ENCODE measurements around the gene GRAMD1A. TPM values are rescaled to one million over a fixed set of nuclear protein-coding genes. Genes with fewer than 3 reads are reported as not detected.

The GRAMD1A gene
- total RNA-seq, 1 experiment from 2014 or later, result 62.7 TPM

DNA sequence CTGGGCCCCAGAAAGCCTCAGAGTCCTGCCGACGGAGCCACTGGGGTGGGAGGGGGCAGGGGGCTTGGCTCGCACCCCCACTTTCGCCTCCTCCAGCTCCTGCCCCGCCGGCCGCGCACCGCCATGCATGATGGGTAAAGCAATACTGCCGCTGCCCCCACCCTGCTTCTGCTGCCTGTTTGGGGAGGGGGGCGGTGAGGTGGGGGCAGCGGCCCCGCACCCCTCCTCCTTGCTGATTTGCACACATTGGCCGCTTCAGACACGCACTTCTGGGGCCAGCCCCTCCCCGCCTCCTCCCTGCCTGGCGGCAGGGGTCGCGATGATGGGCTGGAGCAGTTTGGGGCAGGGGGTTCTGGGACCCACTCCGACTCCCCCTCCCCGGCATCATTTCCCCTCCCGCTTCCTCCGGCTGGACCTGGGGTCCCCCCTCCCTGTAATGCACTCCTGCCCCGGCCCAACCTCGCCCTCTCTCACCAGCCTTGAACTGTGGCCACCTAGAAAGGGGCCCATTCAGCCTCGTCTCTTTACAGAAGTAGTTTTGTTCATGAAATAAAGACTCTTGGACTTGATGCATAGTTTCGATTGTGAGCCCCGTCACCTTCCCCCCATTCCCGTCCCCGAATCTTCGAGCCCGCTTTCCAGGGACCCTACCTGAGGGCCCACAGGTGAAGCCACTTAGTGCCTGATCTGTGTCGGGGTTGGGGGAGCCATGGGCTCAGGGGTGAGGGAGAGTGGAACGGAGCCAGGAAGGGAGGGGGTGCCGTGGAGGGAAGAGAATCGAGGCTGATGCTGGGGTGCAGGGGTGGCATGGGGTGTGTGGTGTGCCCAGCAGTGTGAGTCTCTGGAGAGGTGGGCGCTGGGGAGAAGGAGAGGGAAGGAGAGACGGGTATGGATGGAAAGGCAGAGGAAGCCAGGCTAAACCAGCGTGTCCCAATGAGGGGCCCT, 40.0 kb downstream of the GRAMD1A start:
- no peaks in the 10 kb centered on the region for H3K79me2 ChIP-seq (ENCODE audit: low read depth)
- no peaks in the 10 kb centered on the region for H3K36me3 ChIP-seq (ENCODE audit: low read depth)
- H2AFZ ChIP-seq, result no peak overlapping the region
- no peaks in the 10 kb centered on the region for H4K20me1 ChIP-seq (ENCODE audit: insufficient read depth)
- no peak for TF ChIP-seq EZH2 (IDR thresholded peaks at IDR 0.05; ENCODE audit: low read depth)
- TF ChIP-seq, protein P1, sequence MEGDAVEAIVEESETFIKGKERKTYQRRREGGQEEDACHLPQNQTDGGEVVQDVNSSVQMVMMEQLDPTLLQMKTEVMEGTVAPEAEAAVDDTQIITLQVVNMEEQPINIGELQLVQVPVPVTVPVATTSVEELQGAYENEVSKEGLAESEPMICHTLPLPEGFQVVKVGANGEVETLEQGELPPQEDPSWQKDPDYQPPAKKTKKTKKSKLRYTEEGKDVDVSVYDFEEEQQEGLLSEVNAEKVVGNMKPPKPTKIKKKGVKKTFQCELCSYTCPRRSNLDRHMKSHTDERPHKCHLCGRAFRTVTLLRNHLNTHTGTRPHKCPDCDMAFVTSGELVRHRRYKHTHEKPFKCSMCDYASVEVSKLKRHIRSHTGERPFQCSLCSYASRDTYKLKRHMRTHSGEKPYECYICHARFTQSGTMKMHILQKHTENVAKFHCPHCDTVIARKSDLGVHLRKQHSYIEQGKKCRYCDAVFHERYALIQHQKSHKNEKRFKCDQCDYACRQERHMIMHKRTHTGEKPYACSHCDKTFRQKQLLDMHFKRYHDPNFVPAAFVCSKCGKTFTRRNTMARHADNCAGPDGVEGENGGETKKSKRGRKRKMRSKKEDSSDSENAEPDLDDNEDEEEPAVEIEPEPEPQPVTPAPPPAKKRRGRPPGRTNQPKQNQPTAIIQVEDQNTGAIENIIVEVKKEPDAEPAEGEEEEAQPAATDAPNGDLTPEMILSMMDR (conservative IDR thresholded peaks at IDR 0.05), result no peak
- BruUV-seq (replicated peaks), result no TSS peak
- no peaks in the 10 kb centered on the region for H3K27me3 ChIP-seq (ENCODE audit: insufficient read depth, low read depth)
- POLR2A ChIA-PET (ENCODE audit: unreplicated experiment), result no interaction called here
- H3K9me2 ChIP-seq (ENCODE audit: insufficient read depth), result no peaks in the 10 kb centered on the region
- DNase-seq, result no peak
- intact Hi-C loops (cut with micrococcal nuclease; ENCODE audit: unreplicated experiment), result no loop called here
- H3K4me2 ChIP-seq, result peak overlapping the region; percentile 73; the same call in 1 of the 2 replicates
- no peak overlapping the region; the same call in 1 of the 2 replicates for H3K4me3 ChIP-seq
- H3F3A ChIP-seq (ENCODE audit: insufficient read depth, low read depth), result peaks cover 6% of the 10 kb centered on the region; the same call in 1 of the 2 replicates
- CTCF ChIA-PET, result no interaction called here
- H3K27ac ChIP-seq, result no peak overlapping the region
- H3K4me1 ChIP-seq (replicated peaks; ENCODE audit: insufficient read depth), result peaks cover 8% of the 10 kb centered on the region; the same call in 1 of the 2 replicates
- H3K9me3 ChIP-seq (ENCODE audit: insufficient read depth, low read depth), result no peaks in the 10 kb centered on the region

DNA sequence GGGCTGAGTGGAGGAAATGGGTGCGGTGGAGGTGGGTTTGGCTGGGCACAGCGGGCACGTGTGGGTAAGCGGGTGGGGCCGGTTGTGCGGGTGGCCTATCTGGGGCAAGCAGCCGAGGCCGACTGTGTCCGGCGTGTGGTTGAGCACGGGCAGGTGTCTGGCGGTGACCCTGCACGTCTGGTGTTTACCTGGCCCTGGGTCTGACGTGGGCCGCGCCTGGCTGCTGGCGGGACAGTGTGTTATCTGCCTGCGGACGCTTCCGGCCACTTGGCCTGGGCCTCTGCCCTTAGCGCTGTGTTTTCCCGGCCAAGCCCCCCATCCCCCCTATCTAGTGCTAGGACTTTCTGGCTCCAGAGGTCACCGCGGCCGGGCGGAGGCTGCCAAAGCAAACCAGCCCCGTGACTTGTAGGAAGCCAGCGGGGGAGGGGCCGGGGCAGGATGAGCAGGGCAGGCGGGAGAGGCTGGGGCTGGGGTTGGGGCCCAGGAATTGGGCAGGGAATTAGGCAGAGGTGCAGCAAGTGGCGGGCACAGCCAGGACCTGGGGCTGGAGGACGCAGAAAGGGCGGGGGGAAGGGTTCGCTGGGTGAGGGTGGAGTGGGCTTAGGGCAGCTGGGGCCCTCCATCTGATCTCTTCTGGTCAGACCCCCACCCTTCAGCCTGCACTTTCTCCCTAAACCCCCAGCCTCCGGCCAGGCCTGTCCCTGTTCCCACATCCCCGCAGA, 40.9 kb downstream of the GRAMD1A start:
- peaks cover 6% of the 10 kb centered on the region; the same call in 1 of the 2 replicates for H3F3A ChIP-seq (ENCODE audit: insufficient read depth, low read depth)
- peak overlapping the region; percentile 64; the same call in 1 of the 2 replicates for H2AFZ ChIP-seq
- BruUV-seq (replicated peaks), result no TSS peak
- ChIA-PET POLR2A (ENCODE audit: unreplicated experiment) (interaction anchor here (0.6 kb wide), 1 partner anchor 20 kb away, joined by 5 read pairs; no protein-coding TSS in a partner anchor), CTCF (interaction anchor here (0.6 kb wide), 1 partner anchor 287 kb away, joined by 5 read pairs; no protein-coding TSS in a partner anchor)
- DNase-seq, result peak in 1 of 2 experiments; percentile 69
- no peaks in the 10 kb centered on the region for H3K9me2 ChIP-seq (ENCODE audit: insufficient read depth)
- no peak for TF ChIP-seq EZH2 (IDR thresholded peaks at IDR 0.05; ENCODE audit: low read depth)
- TF ChIP-seq, protein P1 (conservative IDR thresholded peaks at IDR 0.05), result no peak
- no peak overlapping the region for H3K27ac ChIP-seq
- no peaks in the 10 kb centered on the region for H3K79me2 ChIP-seq (ENCODE audit: low read depth)
- intact Hi-C loops (cut with micrococcal nuclease; ENCODE audit: unreplicated experiment), result no loop called here
- no peaks in the 10 kb centered on the region for H4K20me1 ChIP-seq (ENCODE audit: insufficient read depth)
- peak overlapping the region; percentile 29; the same call in 1 of the 2 replicates for H3K4me3 ChIP-seq
- H3K4me1 ChIP-seq (replicated peaks; ENCODE audit: insufficient read depth), result peaks cover 8% of the 10 kb centered on the region; the same call in 1 of the 2 replicates
- no peaks in the 10 kb centered on the region for H3K9me3 ChIP-seq (ENCODE audit: insufficient read depth, low read depth)
- peak overlapping the region; percentile 73 for H3K4me2 ChIP-seq
- H3K27me3 ChIP-seq (ENCODE audit: insufficient read depth, low read depth), result no peaks in the 10 kb centered on the region
- H3K36me3 ChIP-seq (ENCODE audit: low read depth), result no peaks in the 10 kb centered on the region

DNA sequence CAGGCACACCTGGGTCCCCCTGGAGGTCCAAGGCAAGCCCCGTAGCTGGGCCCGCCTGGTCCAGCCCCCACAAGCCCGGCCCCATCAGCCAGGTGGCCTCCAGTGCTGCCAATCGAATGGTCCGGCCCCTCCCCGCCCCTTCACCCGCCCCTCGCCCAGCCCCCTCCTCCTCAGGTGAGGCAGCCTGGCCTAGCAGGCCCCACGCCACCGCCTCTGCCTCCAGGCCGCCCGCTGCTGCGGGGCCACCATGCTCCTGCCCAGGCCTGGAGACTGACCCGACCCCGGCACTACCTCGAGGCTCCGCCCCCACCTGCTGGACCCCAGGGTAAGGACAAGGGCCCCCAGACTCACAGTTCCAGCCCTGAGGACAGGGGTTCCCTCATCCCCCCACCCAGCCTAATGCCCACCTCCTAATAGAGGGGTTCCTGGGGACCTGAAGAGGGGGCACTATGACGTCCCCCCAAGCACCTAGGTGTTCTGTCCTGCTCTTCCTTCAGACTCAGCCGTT, 41.5 kb downstream of the GRAMD1A start, which contains the start of gene HPN:
Gene HPN (plus strand): TSS at position 174 of the 508 bp plus-strand sequence. CDS start 786 bp downstream, outside the sequence.
- no peaks in the 10 kb centered on the region for H4K20me1 ChIP-seq (ENCODE audit: insufficient read depth)
- H3K4me3 ChIP-seq, result peak within 1 kb of the TSS; percentile 29; the same call in 1 of the 2 replicates
- POLR2A ChIA-PET (ENCODE audit: unreplicated experiment), result interaction anchor here (0.6 kb wide), 1 partner anchor 20 kb away, joined by 5 read pairs; no protein-coding TSS in a partner anchor
- peak within 1 kb of the TSS; percentile 64; the same call in 1 of the 2 replicates for H2AFZ ChIP-seq
- no peaks in the 10 kb centered on the region for H3K79me2 ChIP-seq (ENCODE audit: low read depth)
- TF ChIP-seq, protein P1 (conservative IDR thresholded peaks at IDR 0.05), result no peak
- no peak for TF ChIP-seq EZH2 (IDR thresholded peaks at IDR 0.05; ENCODE audit: low read depth)
- H3K4me1 ChIP-seq (replicated peaks; ENCODE audit: insufficient read depth), result peaks cover 8% of the 10 kb centered on the region; the same call in 1 of the 2 replicates
- no peaks in the 10 kb centered on the region for H3K36me3 ChIP-seq (ENCODE audit: low read depth)
- peak in 1 of 2 experiments; percentile 74 for DNase-seq
- no TSS peak for BruUV-seq (replicated peaks)
- CTCF ChIA-PET, result interaction anchor here (0.6 kb wide), 1 partner anchor 286 kb away, joined by 5 read pairs; no protein-coding TSS in a partner anchor
- peaks cover 6% of the 10 kb centered on the region; the same call in 1 of the 2 replicates for H3F3A ChIP-seq (ENCODE audit: insufficient read depth, low read depth)
- no peaks in the 10 kb centered on the region for H3K9me3 ChIP-seq (ENCODE audit: insufficient read depth, low read depth)
- intact Hi-C loops (cut with micrococcal nuclease; ENCODE audit: unreplicated experiment), result no loop called here
- peak within 1 kb of the TSS; percentile 73 for H3K4me2 ChIP-seq
- no peak within 1 kb of the TSS for H3K27ac ChIP-seq
- H3K9me2 ChIP-seq (ENCODE audit: insufficient read depth), result no peaks in the 10 kb centered on the region
- H3K27me3 ChIP-seq (ENCODE audit: insufficient read depth, low read depth), result no peaks in the 10 kb centered on the region

Data from PC-9 (cell line).